GM12873 (cell line): Measurements from ENCODE around the gene GGCT.

Source experiments
- TF ChIP-seq, protein P1 (sequence below): IDR thresholded peaks from 2 replicates; pipeline ENCODE4 v1.5.1; 2012; ENCODE audit warnings: low read depth, mild to moderate bottlenecking, moderate library complexity, low read length, control low read depth; ENCODE audit not compliant: insufficient read depth; ENCODE audit errors: missing control alignments

The GGCT gene

DNA sequence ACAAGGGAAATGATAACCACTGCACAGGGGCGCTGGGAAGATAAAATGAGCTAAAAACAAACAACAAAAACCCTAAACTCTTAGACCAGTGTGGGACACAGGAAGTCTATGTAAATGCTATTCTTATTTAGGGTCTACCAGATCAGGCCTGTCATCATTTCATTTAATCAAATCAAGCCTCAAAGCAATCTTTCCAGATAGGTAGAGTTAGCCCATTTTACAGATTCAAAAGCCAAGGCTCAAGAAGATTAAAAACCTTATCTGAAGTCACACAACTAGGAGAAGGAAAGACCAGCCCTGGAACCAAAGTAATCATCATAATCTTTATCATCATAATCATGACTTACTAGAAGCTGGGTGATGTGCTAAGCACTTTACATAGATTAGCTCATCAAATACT lies 30.7 kb downstream of the GGCT start:
- TF ChIP-seq, protein P1, sequence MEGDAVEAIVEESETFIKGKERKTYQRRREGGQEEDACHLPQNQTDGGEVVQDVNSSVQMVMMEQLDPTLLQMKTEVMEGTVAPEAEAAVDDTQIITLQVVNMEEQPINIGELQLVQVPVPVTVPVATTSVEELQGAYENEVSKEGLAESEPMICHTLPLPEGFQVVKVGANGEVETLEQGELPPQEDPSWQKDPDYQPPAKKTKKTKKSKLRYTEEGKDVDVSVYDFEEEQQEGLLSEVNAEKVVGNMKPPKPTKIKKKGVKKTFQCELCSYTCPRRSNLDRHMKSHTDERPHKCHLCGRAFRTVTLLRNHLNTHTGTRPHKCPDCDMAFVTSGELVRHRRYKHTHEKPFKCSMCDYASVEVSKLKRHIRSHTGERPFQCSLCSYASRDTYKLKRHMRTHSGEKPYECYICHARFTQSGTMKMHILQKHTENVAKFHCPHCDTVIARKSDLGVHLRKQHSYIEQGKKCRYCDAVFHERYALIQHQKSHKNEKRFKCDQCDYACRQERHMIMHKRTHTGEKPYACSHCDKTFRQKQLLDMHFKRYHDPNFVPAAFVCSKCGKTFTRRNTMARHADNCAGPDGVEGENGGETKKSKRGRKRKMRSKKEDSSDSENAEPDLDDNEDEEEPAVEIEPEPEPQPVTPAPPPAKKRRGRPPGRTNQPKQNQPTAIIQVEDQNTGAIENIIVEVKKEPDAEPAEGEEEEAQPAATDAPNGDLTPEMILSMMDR = no peak

DNA sequence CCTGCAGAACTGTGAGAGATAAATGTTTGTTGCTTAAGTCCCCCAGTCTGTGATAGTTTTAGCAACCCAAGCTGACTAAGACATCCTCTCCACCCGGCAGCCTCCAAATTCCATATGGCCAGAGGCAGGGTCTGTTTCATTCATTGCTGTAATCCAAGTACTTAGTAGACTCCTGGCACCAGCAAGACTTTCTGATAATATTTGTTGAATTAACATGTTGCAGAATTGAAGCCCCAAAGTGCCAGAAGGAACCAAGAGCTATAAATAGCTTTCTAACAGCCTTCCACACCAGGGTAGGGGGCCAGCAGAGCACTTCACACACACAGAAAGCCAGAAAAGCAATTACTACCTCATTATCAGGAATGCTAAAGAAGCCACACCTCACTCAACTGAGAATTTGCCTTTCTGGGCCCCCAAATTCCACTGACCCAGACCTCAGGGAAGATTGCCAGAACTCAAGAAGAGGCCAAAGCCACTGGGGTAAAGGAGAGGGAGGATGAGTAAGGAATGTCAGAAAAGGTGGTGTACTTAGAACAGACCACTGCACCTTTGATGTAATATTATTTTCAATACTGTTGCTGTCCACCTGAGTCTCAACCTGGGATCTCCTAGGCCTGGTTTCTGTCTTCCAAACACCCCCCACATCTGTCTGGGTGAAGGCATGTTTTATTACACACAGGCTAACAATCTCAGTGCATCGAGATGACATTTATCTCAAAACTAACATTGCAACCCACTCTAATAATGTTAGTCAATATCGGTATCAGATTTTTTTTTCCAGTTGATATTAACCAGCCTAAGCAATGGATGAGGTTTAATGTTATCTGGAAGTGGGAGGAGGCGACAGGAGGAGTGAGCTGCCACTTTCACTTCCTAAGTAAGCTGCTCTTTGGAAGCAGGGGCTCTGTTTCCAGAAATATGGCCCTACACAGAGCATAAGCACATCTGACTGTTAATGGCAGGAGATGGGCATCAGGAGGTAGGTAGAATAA lies 31.5 kb downstream of the GGCT start:
- TF ChIP-seq, protein P1 = no peak

DNA sequence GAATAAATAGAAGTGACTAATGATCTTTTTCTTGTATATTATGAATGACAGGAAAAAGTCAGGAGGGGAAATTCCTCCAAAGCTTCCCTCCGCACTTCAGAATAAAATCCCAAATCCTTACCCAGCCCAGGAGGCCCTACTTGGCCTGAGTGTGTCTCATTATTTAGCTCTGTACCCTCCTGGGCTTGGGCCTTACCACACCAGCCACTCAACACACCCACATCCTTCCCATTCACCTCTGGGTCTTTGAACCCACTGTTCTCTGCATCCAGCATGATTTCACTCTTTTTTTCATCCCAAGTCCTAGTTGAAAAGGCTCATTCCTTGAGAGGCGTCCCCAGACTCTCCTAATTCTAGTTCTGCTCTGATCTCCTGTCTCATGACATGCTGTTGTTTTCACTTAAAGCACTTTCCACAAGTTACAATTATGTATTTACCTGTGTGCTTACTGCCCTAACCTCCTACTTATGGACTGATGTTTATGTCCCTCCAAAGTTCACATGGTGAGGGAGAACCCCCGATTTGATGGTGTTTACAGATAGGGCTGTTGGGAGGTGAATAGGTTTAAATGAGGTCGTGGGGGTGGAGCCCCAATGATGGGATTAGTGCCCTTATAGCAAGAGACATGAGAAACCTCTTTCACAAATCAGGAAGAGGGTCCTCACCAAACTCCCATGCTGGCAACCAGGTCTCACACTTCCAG lies 32.4 kb downstream of the GGCT start:
- TF ChIP-seq, protein P1 = no peak

DNA sequence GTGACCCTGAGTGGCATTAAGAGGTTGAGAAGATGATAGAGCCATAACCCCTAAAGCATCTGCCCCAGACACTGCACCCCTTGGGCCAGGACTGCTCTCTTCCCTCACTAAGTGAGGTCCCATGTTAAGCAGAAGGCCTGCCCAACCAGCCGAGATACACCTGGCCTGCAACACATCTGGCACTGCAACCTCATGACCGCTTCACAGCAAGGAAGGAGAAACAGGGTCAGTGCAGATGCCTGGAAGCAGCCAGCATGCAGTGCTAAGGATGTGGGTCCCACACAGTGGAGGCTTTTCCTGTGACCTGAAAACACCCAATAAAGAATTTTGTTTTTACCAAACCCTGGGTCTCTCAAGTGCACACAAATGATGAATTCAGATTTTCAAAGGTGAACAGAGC lies 33.4 kb downstream of the GGCT start:
- TF ChIP-seq, protein P1 = no peak

DNA sequence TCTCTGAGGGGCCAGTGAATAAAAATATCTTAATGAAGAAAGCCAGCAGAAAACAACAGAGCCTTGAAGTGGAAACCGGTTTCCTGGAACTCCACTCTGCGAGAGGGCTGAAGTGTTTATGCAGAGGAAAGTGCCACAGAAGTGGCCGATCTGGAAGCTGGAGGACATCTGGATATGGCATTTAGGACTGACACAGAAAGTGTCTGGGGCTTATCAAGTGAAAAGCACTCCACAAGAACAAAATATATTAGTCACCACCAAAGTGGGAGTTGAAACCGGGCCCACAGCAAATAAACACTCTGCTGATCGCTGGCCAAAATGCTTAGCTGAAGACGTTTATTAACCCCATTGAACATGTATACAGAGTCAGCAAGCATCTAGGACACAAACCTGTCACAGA lies 33.9 kb downstream of the GGCT start:
- TF ChIP-seq, protein P1 = no peak

DNA sequence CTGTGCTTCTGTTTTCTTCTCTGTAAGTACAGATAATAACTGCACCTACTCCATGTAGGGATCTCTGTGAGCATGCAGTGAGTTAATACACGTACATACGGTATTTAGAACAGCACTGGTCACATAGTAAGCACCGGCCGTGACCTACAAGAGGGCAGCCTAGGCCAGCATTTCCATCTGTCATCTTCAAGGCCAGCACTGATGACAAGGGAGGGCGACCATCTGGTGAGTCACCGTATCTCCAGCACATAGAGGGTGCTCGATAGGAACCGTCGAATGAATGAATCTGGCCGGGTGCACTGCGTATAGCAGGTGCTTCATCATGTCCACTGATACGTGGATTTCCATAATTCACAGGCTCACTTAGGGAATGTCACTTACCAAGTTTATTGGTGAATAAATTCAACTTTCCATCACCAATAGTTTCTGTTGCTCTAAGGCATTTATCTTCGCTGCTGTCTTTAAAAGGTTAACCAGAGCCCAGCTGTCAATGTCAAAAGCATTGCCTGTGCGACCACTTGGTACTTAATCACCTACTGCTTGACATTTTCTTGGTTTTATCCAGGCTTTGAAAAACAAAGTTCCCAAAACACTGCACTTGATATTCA lies 34.4 kb downstream of the GGCT start:
- TF ChIP-seq, protein P1 = no peak

DNA sequence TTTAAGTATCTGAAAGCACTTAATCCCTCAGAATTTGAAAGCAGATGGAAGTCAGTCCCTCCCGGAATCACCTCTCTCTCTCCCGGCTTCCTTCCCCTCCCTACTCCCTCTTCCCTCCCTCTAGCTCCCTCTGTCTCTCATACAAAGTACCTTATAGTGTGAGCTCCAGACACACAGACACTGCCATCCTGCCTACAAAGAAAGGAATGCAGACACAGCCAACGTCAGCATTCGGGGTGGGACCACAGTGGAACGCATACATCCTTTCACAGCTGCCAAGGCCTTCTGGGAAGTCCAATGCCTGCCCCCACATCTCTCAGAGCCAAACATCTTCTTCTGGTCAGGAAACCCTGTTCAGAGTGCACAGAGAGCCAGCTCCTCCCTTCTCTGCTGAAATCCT lies 35.3 kb downstream of the GGCT start:
- TF ChIP-seq, protein P1 = no peak
